GM18870 (cell line): ENCODE measurements around the gene KCNN3.

Experiments
- ATAC-seq: cut with Tn5 transposase; IDR thresholded peaks from one replicate; pipeline ENCODE4 v1.9.1; 2021; ENCODE audit warnings: moderate library complexity; ENCODE audit not compliant: unreplicated experiment

The KCNN3 gene

GRCh38 chr1:154794608-154795007 lies 75.5 kb downstream of the KCNN3 start:
- no peak for ATAC-seq

- ATAC-seq: no peak
Observed at GRCh38 chr1:154793685-154794084, 76.4 kb downstream of the KCNN3 start.

DNA sequence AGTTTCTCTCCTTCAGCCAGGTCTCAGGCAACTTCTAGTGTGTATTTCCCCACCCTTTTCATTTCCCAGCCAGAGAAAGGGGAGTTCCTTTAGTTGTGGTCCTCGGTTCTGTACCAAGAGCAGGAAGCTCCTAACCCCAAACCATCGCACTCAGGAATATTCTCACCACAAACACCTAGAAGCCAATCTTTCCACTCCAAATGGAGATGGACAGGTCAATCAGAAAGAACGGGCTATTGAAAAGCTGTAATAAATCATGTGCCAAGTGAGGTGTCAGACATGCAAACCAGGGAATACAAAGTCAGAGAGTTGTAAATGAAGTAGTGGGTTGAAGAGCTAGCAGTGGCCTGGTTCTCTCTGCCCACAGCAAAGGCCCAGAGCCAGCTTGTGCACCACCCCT lies 77.2 kb downstream of the KCNN3 start:
- ATAC-seq: no peak

- ATAC-seq: peak; percentile 50
Observed at GRCh38 chr1:154791292-154792166, 78.6 kb downstream of the KCNN3 start.

DNA sequence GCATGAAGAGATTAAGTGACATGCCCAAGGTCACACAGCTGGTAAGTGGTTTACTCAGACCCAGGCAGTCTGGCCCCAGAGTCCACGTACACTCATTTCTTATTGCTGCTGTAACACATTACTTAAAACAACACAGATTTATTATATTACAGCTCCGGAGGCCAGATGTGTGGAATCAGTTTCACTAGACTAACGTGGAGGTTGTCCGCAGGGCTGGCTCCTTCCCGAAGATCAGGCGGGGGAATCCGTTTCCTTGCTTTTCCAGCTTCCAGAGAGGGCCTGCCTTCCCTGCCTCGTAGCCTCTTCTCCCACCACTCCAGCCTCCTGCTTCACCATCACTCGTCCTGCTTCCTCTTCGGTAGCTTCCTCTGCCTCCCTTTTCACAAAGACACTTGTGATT lies 81.2 kb downstream of the KCNN3 start:
- no peak for ATAC-seq

- ATAC-seq: no peak
Observed at GRCh38 chr1:154788110-154788870, 81.8 kb downstream of the KCNN3 start.

- no peak for ATAC-seq
Observed at GRCh38 chr1:154786804-154787570, 83.1 kb downstream of the KCNN3 start.

- peak; percentile 58 for ATAC-seq
Observed at GRCh38 chr1:154784924-154785531, 85.1 kb downstream of the KCNN3 start.

GRCh38 chr1:154784416-154784815 lies 85.7 kb downstream of the KCNN3 start:
- ATAC-seq: no peak

GRCh38 chr1:154783976-154784375 lies 86.1 kb downstream of the KCNN3 start:
- ATAC-seq: no peak

DNA sequence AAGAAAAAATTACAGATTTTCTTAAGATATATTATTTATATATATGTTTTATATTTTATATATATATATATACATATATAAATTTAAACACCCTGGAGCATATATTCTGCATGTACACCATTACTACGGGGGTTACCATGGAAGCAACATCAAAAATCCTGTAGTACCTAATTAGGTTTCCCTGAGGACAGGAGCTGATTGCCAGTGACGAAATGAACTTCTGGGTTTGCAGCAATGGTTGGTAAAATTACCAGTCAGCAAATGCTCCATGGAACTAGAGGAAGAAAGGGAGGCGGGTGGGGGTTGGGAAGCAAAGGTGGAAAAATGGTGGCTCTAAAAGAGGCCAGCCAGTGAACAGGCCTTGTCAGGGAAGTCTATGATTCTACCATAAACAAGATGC lies 89.5 kb downstream of the KCNN3 start:
- no peak for ATAC-seq

DNA sequence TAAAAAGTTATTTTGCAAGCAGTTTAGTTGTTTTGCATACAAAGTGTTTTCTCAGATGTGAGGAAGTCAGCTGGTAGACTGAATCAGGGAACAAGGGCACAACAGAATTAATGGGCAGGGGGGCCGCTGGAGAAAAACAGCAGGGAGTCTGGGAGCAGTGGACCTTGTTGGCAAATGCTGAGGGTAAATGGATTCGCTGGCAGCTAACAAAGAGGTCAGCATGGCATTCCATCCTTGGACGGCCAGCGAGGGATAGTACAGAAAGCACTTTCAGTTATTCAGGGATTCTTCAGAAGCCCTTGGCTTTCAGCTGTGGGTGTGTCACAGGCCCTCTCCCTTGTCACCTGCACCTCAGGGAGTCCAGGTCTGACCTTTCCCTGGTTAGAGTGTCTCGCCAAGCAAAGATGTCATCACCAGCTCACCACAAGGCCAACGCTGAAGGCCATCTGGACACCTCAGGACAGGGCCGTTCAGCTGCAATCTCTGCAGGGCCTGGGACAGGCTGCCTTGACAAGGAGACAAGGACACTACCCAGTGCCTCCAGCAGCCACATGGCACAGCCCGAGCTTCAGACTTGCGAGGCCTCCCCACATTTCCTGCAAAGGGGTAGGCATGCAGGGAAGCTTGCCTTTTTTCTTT lies 90.4 kb downstream of the KCNN3 start:
- no peak for ATAC-seq

- no peak for ATAC-seq
Observed at GRCh38 chr1:154778944-154779343, 91.1 kb downstream of the KCNN3 start.

DNA sequence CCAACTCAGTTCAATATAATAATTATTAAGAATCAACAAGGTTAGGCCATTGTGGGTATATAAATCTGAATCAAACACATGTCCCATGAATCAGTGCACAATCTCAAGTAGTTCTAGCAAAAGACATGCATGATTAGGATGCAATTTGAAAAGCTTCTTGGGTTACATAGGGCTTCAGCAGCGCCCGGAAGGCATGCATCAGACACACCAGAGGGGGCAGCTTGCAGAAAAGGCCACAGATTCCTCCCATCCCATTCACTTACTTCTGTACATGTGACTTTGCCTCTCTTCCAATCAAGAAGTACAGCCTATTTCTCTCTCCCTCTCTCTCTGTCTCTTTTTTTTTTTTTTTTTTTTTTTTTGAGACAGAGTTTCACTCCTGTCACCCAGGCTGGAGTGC lies 91.8 kb downstream of the KCNN3 start:
- no peak for ATAC-seq

GRCh38 chr1:154777781-154778180 lies 92.3 kb downstream of the KCNN3 start:
- no peak for ATAC-seq

- no peak for ATAC-seq
Observed at GRCh38 chr1:154777154-154777553, 92.9 kb downstream of the KCNN3 start.

GRCh38 chr1:154775621-154776605 lies 94.2 kb downstream of the KCNN3 start:
- ATAC-seq: no peak

DNA sequence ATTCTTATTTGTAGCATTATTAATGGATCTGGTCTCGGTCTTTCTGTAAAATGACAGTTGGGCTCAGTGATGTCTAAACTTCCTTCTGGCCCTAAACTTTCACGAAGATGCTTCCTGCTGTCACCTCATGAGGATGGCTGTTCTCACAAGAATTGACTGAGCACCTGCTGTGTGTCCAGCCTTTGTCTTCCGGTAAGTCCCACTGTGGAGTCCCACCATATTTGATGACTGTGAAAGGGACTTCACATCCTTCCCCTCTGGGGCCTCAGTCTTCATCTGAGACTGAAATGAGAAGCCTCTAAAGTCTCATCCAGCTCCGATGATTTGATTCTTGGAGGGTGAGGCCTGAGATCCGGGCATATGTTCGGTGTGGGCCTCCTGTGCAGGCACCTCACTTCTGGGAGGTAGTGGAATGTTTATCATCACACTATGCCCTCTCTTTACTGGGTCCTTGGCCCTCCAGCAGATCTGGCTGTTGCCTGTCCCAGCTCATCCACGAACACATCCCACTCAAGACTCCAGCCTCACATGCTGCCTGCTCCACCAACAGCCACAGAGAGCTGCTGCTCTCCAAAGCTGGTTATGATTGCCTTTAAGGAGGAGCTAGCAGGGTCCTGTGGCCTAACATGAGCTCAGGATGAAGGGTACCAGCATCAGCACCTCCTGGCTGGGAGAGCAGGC lies 95.8 kb downstream of the KCNN3 start:
- ATAC-seq: no peak

DNA sequence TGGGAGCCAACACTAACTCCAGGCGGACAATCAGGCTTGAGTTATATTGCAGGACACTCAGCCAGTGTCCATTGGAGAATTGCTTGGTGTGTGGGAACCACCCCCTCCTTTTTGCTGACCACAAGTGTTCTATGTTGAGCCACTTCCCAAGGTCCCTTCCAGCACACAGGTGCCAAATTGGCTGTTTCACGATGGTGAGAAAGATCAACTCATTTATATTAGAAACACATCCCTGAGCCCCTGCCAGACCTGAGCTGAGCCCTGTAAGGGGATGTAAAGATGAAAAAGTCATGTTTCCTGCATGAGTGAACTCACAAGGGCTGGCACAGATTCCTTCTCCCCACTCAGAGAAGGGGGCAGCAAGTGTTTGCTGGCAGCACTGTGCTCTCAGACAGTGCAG lies 96.5 kb downstream of the KCNN3 start:
- no peak for ATAC-seq
